DOHH2 (cell line): ENCODE data around the gene NPAS2.

Experiments
- H3F3A ChIP-seq: fragments of 200-600 bp; sonication (generic), shearing (Covaris generic); 2 replicates; pipeline ENCODE4 v1.6.0; 2016; ENCODE audit warnings: antibody characterized with exemption, mild to moderate bottlenecking; ENCODE audit not compliant: control insufficient read depth, insufficient read depth
- H3K27ac ChIP-seq: fragments of 200-600 bp; sonication (generic); 2 replicates; pipeline ENCODE4 v1.5.1; 2014; ENCODE audit warnings: low read depth, mild to moderate bottlenecking, low read length, moderate library complexity
- H3K27me3 ChIP-seq: fragments of 200-600 bp; sonication (generic); 2 replicates; pipeline ENCODE4 v1.6.1; 2014; ENCODE audit warnings: mild to moderate bottlenecking, low read length, mixed read lengths; ENCODE audit not compliant: control insufficient read depth
- H3K36me3 ChIP-seq: fragments of 200-600 bp; sonication (generic); 2 replicates; pipeline ENCODE4 v1.6.1; 2014; ENCODE audit warnings: mild to moderate bottlenecking, low read length, moderate library complexity, mixed read lengths; ENCODE audit not compliant: control insufficient read depth
- H3K4me1 ChIP-seq: fragments of 200-600 bp; sonication (generic); 2 replicates; pipeline ENCODE4 v1.6.1; 2014; ENCODE audit warnings: mild to moderate bottlenecking, low read length, mixed read lengths; ENCODE audit not compliant: control insufficient read depth
- H3K4me2 ChIP-seq: fragments of 200-600 bp; sonication (generic); 2 replicates; pipeline ENCODE4 v1.6.0; 2014; ENCODE audit warnings: mild to moderate bottlenecking, low read length, moderate library complexity
- H3K4me3 ChIP-seq: fragments of 200-600 bp; sonication (generic); 2 replicates; pipeline ENCODE4 v1.5.1; 2014; ENCODE audit warnings: mild to moderate bottlenecking, low read length, mixed read lengths
- H3K79me2 ChIP-seq: fragments of 200-600 bp; sonication (generic); 2 replicates; pipeline ENCODE4 v1.6.1; 2014; ENCODE audit warnings: mild to moderate bottlenecking, low read length, mixed read lengths; ENCODE audit not compliant: control insufficient read depth
- H3K9me2 ChIP-seq: fragments of 200-600 bp; sonication (generic); replicated peaks from 2 replicates; pipeline ENCODE4 v1.6.1; 2014; ENCODE audit warnings: mild to moderate bottlenecking, low read length, mixed read lengths; ENCODE audit not compliant: control insufficient read depth
- H3K9me3 ChIP-seq: fragments of 200-600 bp; sonication (generic); 2 replicates; pipeline ENCODE4 v1.6.1; 2014; ENCODE audit warnings: antibody characterized with exemption, low read length, mixed read lengths; ENCODE audit not compliant: control insufficient read depth, insufficient read depth
- H4K20me1 ChIP-seq: fragments of 200-600 bp; sonication (generic); 2 replicates; pipeline ENCODE4 v1.6.0; 2014; ENCODE audit warnings: low read depth, mild to moderate bottlenecking, antibody characterized with exemption, low read length, moderate library complexity; ENCODE audit not compliant: control insufficient read depth, insufficient read depth
- CTCF ChIP-seq: fragments of 200-600 bp; sonication (generic); IDR thresholded peaks from one replicate; pipeline ENCODE4 v1.5.1; 2014; ENCODE audit warnings: antibody characterized with exemption, mild to moderate bottlenecking, low read depth, low read length; ENCODE audit not compliant: poor library complexity, severe bottlenecking
- EZH2phosphoT487 ChIP-seq: fragments of 200-600 bp; sonication (generic); IDR thresholded peaks from 2 replicates; pipeline ENCODE4 v1.6.1; 2017; ENCODE audit warnings: borderline replicate concordance, mild to moderate bottlenecking, antibody characterized with exemption, low read length, moderate library complexity, mixed read lengths

The NPAS2 gene

GRCh38 chr2:100984892-100985307 is 165.0 kb downstream of the NPAS2 start:
- H3K79me2 ChIP-seq = no peaks in the 10 kb centered on the region
- H3K36me3 ChIP-seq = no peaks in the 10 kb centered on the region
- no peaks in the 10 kb centered on the region for H3K27me3 ChIP-seq
- peaks cover 2% of the 10 kb centered on the region; the same call in 1 of the 2 replicates for H4K20me1 ChIP-seq
- H3K4me3 ChIP-seq = no peak overlapping the region
- H3K9me2 ChIP-seq = no peaks in the 10 kb centered on the region
- no peaks in the 10 kb centered on the region for H3K4me1 ChIP-seq
- TF ChIP-seq CTCF (peak; percentile 92), EZH2phosphoT487 (no peak)
- no peak overlapping the region for H3K4me2 ChIP-seq
- no peaks in the 10 kb centered on the region for H3K9me3 ChIP-seq
- H3K27ac ChIP-seq = no peak overlapping the region
- H3F3A ChIP-seq = no peaks in the 10 kb centered on the region

- Histone ChIP-seq H4K20me1 (peaks cover 2% of the 10 kb centered on the region; the same call in 1 of the 2 replicates), H3K27ac (no peak overlapping the region), H3K79me2 (no peaks in the 10 kb centered on the region), H3K36me3 (no peaks in the 10 kb centered on the region), H3K4me3 (no peak overlapping the region), H3K9me2 (no peaks in the 10 kb centered on the region), H3K9me3 (no peaks in the 10 kb centered on the region), H3K4me2 (no peak overlapping the region), H3K27me3 (no peaks in the 10 kb centered on the region), H3K4me1 (no peaks in the 10 kb centered on the region), H3F3A (no peaks in the 10 kb centered on the region)
- TF ChIP-seq CTCF (no peak), EZH2phosphoT487 (no peak)
These were observed 166.2 kb downstream of the NPAS2 start for GRCh38 chr2:100986157-100986556.

GRCh38 chr2:100987536-100987935 is 167.6 kb downstream of the NPAS2 start:
- Histone ChIP-seq H3K9me3 (no peaks in the 10 kb centered on the region), H3K27ac (no peak overlapping the region), H3K4me1 (no peaks in the 10 kb centered on the region), H4K20me1 (peaks cover 2% of the 10 kb centered on the region; the same call in 1 of the 2 replicates), H3K79me2 (no peaks in the 10 kb centered on the region), H3F3A (no peaks in the 10 kb centered on the region), H3K27me3 (no peaks in the 10 kb centered on the region), H3K36me3 (no peaks in the 10 kb centered on the region), H3K4me3 (no peak overlapping the region), H3K4me2 (no peak overlapping the region), H3K9me2 (no peaks in the 10 kb centered on the region)
- TF ChIP-seq CTCF (no peak), EZH2phosphoT487 (no peak)

- TF ChIP-seq CTCF (no peak), EZH2phosphoT487 (no peak)
- Histone ChIP-seq H3K4me3 (no peak overlapping the region), H3K27me3 (no peaks in the 10 kb centered on the region)
These were observed 168.0 kb downstream of the NPAS2 start for GRCh38 chr2:100987974-100988373.

More at GRCh38 chr2:100987974-100988373, 168.0 kb downstream of the NPAS2 start:
- H3K4me2 ChIP-seq = no peak overlapping the region
- no peaks in the 10 kb centered on the region for H3K9me2 ChIP-seq
- H3K4me1 ChIP-seq = no peaks in the 10 kb centered on the region
- no peaks in the 10 kb centered on the region for H3K36me3 ChIP-seq
- H3K79me2 ChIP-seq = no peaks in the 10 kb centered on the region
- H4K20me1 ChIP-seq = peaks cover 2% of the 10 kb centered on the region; the same call in 1 of the 2 replicates
- H3K9me3 ChIP-seq = no peaks in the 10 kb centered on the region
- no peaks in the 10 kb centered on the region for H3F3A ChIP-seq
- H3K27ac ChIP-seq = no peak overlapping the region
